ENCODE results near the gene GET3.
A peak's percentile ranks its signal among the peaks of the same experiment; 100 is the strongest.

GET3 gene

GRCh38 chr19:12782424-12783290 lies 45.4 kb downstream of the GET3 start:
- DNase-seq = peak; percentile 79
- peaks cover 30% of the 10 kb centered on the region for H3K4me1 Mint-ChIP-seq
- no peak for TF ChIP-seq CTCF (IDR thresholded peaks at IDR 0.05)
- H3K27me3 Mint-ChIP-seq (ENCODE audit: low read depth, poor library complexity) = no peaks in the 10 kb centered on the region
- no peaks in the 10 kb centered on the region for H3K9me3 Mint-ChIP-seq
- H3K27ac Mint-ChIP-seq = no peak overlapping the region
- H3K36me3 Mint-ChIP-seq (ENCODE audit: low read depth) = no peaks in the 10 kb centered on the region
- peak overlapping the region; percentile 83 for H3K4me3 Mint-ChIP-seq

GRCh38 chr19:12783291-12783848 lies 46.1 kb downstream of the GET3 start:
- H3K36me3 Mint-ChIP-seq (ENCODE audit: low read depth) = no peaks in the 10 kb centered on the region
- H3K27me3 Mint-ChIP-seq (ENCODE audit: low read depth, poor library complexity) = no peaks in the 10 kb centered on the region
- no peak for TF ChIP-seq CTCF (IDR thresholded peaks at IDR 0.05)
- DNase-seq = no peak
- no peak overlapping the region for H3K27ac Mint-ChIP-seq
- H3K9me3 Mint-ChIP-seq = no peaks in the 10 kb centered on the region
- peaks cover 33% of the 10 kb centered on the region for H3K4me1 Mint-ChIP-seq
- H3K4me3 Mint-ChIP-seq = peak overlapping the region; percentile 73

- H3K36me3 Mint-ChIP-seq (ENCODE audit: low read depth) = no peaks in the 10 kb centered on the region
- no peaks in the 10 kb centered on the region for H3K9me3 Mint-ChIP-seq
- DNase-seq = peak; percentile 31
- no peak overlapping the region for H3K27ac Mint-ChIP-seq
- peaks cover 34% of the 10 kb centered on the region for H3K4me1 Mint-ChIP-seq
- no peak for TF ChIP-seq CTCF (IDR thresholded peaks at IDR 0.05)
- H3K4me3 Mint-ChIP-seq = peak overlapping the region; percentile 73
- H3K27me3 Mint-ChIP-seq (ENCODE audit: low read depth, poor library complexity) = no peaks in the 10 kb centered on the region
Measured at GRCh38 chr19:12783849-12784393, 46.6 kb downstream of the GET3 start.

GRCh38 chr19:12784394-12784870 lies 47.1 kb downstream of the GET3 start:
- H3K36me3 Mint-ChIP-seq (ENCODE audit: low read depth) = no peaks in the 10 kb centered on the region
- no peaks in the 10 kb centered on the region for H3K27me3 Mint-ChIP-seq (ENCODE audit: low read depth, poor library complexity)
- H3K4me3 Mint-ChIP-seq = no peak overlapping the region
- no peak overlapping the region for H3K27ac Mint-ChIP-seq
- DNase-seq = no peak
- TF ChIP-seq CTCF (IDR thresholded peaks at IDR 0.05) = no peak
- H3K9me3 Mint-ChIP-seq = no peaks in the 10 kb centered on the region
- peaks cover 34% of the 10 kb centered on the region for H3K4me1 Mint-ChIP-seq

- TF ChIP-seq CTCF (IDR thresholded peaks at IDR 0.05) = no peak
- DNase-seq = no peak
- peaks cover 28% of the 10 kb centered on the region for H3K4me1 Mint-ChIP-seq
- H3K4me3 Mint-ChIP-seq = no peak overlapping the region
- no peaks in the 10 kb centered on the region for H3K27me3 Mint-ChIP-seq (ENCODE audit: low read depth, poor library complexity)
- H3K36me3 Mint-ChIP-seq (ENCODE audit: low read depth) = no peaks in the 10 kb centered on the region
- no peaks in the 10 kb centered on the region for H3K9me3 Mint-ChIP-seq
- no peak overlapping the region for H3K27ac Mint-ChIP-seq
Measured at GRCh38 chr19:12784871-12785430, 47.7 kb downstream of the GET3 start.

All from nephron progenitor cell (in vitro differentiated cells).